ENCODE data around the gene PIGL.

DNA sequence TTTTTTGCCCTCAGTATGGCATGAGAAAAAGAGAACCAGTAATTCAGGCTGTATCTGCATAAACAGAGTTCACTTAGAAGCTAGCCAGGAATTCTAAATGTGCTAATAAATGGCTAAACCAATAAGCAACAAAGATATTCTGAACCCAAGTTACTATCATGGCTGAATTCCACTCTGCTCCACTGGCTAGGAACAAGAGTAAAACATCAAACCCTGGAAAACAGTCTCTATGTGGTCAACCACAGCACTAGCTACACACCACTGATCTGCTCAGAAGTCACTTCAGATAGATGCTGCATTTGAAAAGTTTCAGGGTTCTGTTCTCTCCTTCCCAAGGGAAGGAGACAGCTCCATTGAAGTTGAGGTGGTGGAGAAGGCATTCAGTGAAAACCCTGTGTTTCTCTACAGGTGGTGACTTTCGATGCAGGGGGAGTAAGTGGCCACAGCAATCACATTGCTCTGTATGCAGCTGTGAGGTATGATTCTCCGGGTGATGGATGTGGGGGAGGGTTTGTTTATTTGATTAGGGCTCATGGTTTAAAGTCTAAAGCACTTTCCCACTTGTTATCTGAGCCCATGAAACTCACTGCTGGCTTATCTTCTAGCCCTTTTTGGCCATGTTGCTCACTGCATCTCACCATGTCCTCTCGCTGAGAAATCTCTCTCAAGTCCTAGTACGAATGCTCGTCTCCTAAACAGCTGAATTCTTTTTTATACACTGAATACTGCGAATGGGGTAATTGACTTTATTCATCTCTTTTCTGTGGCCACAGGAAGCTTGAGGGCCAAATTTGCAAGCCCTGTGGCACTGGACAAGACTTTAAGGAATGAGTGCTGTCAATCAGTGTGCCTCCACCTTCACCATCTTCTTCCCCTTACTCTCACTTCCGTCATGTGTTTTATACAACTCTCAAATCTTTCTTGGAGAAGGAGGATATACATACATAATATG, 96.4 kb downstream of the PIGL start:
- no peak for TF ChIP-seq POLR2A (IDR thresholded peaks at IDR 0.05)
- TF ChIP-seq, protein P1, sequence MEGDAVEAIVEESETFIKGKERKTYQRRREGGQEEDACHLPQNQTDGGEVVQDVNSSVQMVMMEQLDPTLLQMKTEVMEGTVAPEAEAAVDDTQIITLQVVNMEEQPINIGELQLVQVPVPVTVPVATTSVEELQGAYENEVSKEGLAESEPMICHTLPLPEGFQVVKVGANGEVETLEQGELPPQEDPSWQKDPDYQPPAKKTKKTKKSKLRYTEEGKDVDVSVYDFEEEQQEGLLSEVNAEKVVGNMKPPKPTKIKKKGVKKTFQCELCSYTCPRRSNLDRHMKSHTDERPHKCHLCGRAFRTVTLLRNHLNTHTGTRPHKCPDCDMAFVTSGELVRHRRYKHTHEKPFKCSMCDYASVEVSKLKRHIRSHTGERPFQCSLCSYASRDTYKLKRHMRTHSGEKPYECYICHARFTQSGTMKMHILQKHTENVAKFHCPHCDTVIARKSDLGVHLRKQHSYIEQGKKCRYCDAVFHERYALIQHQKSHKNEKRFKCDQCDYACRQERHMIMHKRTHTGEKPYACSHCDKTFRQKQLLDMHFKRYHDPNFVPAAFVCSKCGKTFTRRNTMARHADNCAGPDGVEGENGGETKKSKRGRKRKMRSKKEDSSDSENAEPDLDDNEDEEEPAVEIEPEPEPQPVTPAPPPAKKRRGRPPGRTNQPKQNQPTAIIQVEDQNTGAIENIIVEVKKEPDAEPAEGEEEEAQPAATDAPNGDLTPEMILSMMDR (IDR thresholded peaks at IDR 0.05), result no peak
